Measurements from ENCODE around the gene TPST1. TPM values are rescaled to one million over a fixed set of nuclear protein-coding genes. Genes with fewer than 3 reads are reported as not detected.

TPST1 gene
- polyA plus RNA-seq, 1 donor (not counting 4 experiments of a cell fraction or from before 2014, with no cell fraction given) = 48.5 TPM

DNA sequence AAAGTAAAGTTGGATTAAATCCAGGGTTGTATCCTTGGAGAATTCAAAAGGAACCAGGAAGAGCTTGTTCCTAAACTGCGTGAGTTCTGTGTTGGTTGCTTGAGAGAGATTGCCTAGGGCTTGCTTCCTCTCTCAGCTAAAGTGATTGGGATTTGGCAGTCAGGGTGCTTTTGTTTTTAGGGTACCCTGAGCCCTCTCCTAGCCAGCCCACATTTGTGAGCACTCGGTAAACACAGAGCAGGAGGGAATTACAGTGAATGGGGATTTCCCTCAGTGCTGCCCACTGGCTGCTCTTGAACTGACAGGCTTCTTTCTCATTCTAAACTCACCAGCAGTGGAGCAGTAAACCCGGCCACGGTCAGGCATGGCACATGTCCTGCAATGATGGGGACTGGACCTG, 146.9 kb downstream of the TPST1 start:
- H3K36me3 ChIP-seq (ENCODE audit: control insufficient read depth in 2 of 2, extremely low read depth in 1 of 2, insufficient read depth in 2 of 2, low read length in 2 of 2) = no peaks in the 10 kb centered on the region
- H3K79me2 ChIP-seq (ENCODE audit: control insufficient read depth, insufficient read depth, low read length) = peaks cover 7% of the 10 kb centered on the region
- no peaks in the 10 kb centered on the region for H3K9me1 ChIP-seq (ENCODE audit: control insufficient read depth, extremely low read depth, insufficient read depth, low read length)
- FAIRE-seq = peak; percentile 56
- H4K20me1 ChIP-seq (ENCODE audit: control insufficient read depth, extremely low read depth, insufficient read depth, low read length) = no peaks in the 10 kb centered on the region
- no peak for DNase-seq (ENCODE audit: low read depth, low spot score)
- H3K4me1 ChIP-seq (ENCODE audit: control insufficient read depth, extremely low read depth, insufficient read depth, low read length) = peaks cover 51% of the 10 kb centered on the region
- dilution Hi-C loops (cut with MboI; ENCODE audit: extremely low pct_ligation_motif_present, low sequenced_read_pairs) = no loop called here
- H3K27ac ChIP-seq (ENCODE audit: control insufficient read depth, insufficient read depth, low read length) = peak overlapping the region; percentile 81
- H2AFZ ChIP-seq (ENCODE audit: control insufficient read depth, low read length) = peak overlapping the region; percentile 73
- peak overlapping the region; percentile 9 to 47 (median 12) for H3K4me3 ChIP-seq (ENCODE audit: control insufficient read depth in 2 of 3, extremely low read depth in 1 of 3, insufficient read depth in 2 of 3, low read depth in 1 of 3, low read length in 3 of 3)
- TF ChIP-seq EZH2 (IDR thresholded peaks at IDR 0.05; ENCODE audit: low read length) = no peak
- TF ChIP-seq, protein P1, sequence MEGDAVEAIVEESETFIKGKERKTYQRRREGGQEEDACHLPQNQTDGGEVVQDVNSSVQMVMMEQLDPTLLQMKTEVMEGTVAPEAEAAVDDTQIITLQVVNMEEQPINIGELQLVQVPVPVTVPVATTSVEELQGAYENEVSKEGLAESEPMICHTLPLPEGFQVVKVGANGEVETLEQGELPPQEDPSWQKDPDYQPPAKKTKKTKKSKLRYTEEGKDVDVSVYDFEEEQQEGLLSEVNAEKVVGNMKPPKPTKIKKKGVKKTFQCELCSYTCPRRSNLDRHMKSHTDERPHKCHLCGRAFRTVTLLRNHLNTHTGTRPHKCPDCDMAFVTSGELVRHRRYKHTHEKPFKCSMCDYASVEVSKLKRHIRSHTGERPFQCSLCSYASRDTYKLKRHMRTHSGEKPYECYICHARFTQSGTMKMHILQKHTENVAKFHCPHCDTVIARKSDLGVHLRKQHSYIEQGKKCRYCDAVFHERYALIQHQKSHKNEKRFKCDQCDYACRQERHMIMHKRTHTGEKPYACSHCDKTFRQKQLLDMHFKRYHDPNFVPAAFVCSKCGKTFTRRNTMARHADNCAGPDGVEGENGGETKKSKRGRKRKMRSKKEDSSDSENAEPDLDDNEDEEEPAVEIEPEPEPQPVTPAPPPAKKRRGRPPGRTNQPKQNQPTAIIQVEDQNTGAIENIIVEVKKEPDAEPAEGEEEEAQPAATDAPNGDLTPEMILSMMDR (optimal IDR thresholded peaks at IDR 0.05 in 1 of 3, IDR thresholded peaks at IDR 0.05 in 1 of 3, conservative IDR thresholded peaks at IDR 0.05 in 1 of 3; ENCODE audit: extremely low read depth in 1 of 3, insufficient read depth in 2 of 3, low read length in 3 of 3) = peak in 1 of 3 experiments; percentile 22
- no peaks in the 10 kb centered on the region for H3K9me3 ChIP-seq (ENCODE audit: control insufficient read depth, low read depth, low read length)
- no peaks in the 10 kb centered on the region for H3K27me3 ChIP-seq (ENCODE audit: control insufficient read depth, extremely low read depth, insufficient read depth, low read length)
- peak overlapping the region; percentile 79 for H3K9ac ChIP-seq (ENCODE audit: control insufficient read depth, extremely low read depth, insufficient read depth, low read length)
- peak overlapping the region; percentile 57 for H3K4me2 ChIP-seq (ENCODE audit: control insufficient read depth, extremely low read depth, insufficient read depth, low read depth, low read length)

- TF ChIP-seq EZH2 (IDR thresholded peaks at IDR 0.05; ENCODE audit: low read length) = no peak
- Histone ChIP-seq H3K4me3 (ENCODE audit: control insufficient read depth in 2 of 3, extremely low read depth in 1 of 3, insufficient read depth in 2 of 3, low read depth in 1 of 3, low read length in 3 of 3) (peak overlapping the region in 1 of 3 experiments; percentile 17), H3K9me1 (ENCODE audit: control insufficient read depth, extremely low read depth, insufficient read depth, low read length) (no peaks in the 10 kb centered on the region), H3K27me3 (ENCODE audit: control insufficient read depth, extremely low read depth, insufficient read depth, low read length) (no peaks in the 10 kb centered on the region), H3K4me2 (ENCODE audit: control insufficient read depth, extremely low read depth, insufficient read depth, low read depth, low read length) (peak overlapping the region; percentile 57), H3K4me1 (ENCODE audit: control insufficient read depth, extremely low read depth, insufficient read depth, low read length) (peaks cover 59% of the 10 kb centered on the region), H4K20me1 (ENCODE audit: control insufficient read depth, extremely low read depth, insufficient read depth, low read length) (no peaks in the 10 kb centered on the region), H3K9ac (ENCODE audit: control insufficient read depth, extremely low read depth, insufficient read depth, low read length) (peak overlapping the region; percentile 79), H3K27ac (ENCODE audit: control insufficient read depth, insufficient read depth, low read length) (peak overlapping the region; percentile 81), H3K9me3 (ENCODE audit: control insufficient read depth, low read depth, low read length) (no peaks in the 10 kb centered on the region), H3K79me2 (ENCODE audit: control insufficient read depth, insufficient read depth, low read length) (peaks cover 19% of the 10 kb centered on the region), H3K36me3 (ENCODE audit: control insufficient read depth in 2 of 2, extremely low read depth in 1 of 2, insufficient read depth in 2 of 2, low read length in 2 of 2) (no peaks in the 10 kb centered on the region), H2AFZ (ENCODE audit: control insufficient read depth, low read length) (no peak overlapping the region)
- dilution Hi-C loops (cut with MboI; ENCODE audit: extremely low pct_ligation_motif_present, low sequenced_read_pairs) = no loop called here
- peak; percentile 93 for DNase-seq (ENCODE audit: low read depth, low spot score)
- peak; percentile 89 for FAIRE-seq
Observed at GRCh38 chr7:66353547-66353946, 148.4 kb downstream of the TPST1 start.

DNA sequence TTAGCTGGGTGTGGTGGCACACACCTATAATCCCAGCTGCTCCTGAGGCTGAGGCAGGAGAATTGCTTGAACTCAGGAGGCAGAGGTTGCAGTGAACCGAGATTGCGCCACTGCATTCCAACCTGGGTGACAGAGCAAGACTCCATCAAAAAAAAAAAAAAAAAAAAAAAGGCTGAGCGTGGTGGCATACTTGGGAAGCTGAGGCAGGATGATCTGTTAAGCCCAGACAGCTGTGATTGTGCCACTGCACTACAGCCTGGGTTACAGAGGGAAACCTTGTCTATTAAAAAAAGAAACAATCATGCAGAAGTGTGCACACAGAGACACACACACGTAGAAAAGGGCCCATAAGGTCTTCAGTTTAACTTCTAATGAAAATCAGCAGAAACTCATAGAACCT, 150.6 kb downstream of the TPST1 start:
- Histone ChIP-seq H3K9ac (ENCODE audit: control insufficient read depth, extremely low read depth, insufficient read depth, low read length) (peak overlapping the region; percentile 93), H3K4me3 (ENCODE audit: control insufficient read depth in 2 of 3, extremely low read depth in 1 of 3, insufficient read depth in 2 of 3, low read depth in 1 of 3, low read length in 3 of 3) (peak overlapping the region; percentile 5 to 69 (median 52)), H4K20me1 (ENCODE audit: control insufficient read depth, extremely low read depth, insufficient read depth, low read length) (no peaks in the 10 kb centered on the region), H2AFZ (ENCODE audit: control insufficient read depth, low read length) (no peak overlapping the region), H3K9me3 (ENCODE audit: control insufficient read depth, low read depth, low read length) (no peaks in the 10 kb centered on the region), H3K27ac (ENCODE audit: control insufficient read depth, insufficient read depth, low read length) (peak overlapping the region; percentile 97), H3K9me1 (ENCODE audit: control insufficient read depth, extremely low read depth, insufficient read depth, low read length) (no peaks in the 10 kb centered on the region), H3K4me2 (ENCODE audit: control insufficient read depth, extremely low read depth, insufficient read depth, low read depth, low read length) (peak overlapping the region; percentile 84), H3K36me3 (ENCODE audit: control insufficient read depth in 2 of 2, extremely low read depth in 1 of 2, insufficient read depth in 2 of 2, low read length in 2 of 2) (no peaks in the 10 kb centered on the region), H3K4me1 (ENCODE audit: control insufficient read depth, extremely low read depth, insufficient read depth, low read length) (peaks cover 73% of the 10 kb centered on the region), H3K79me2 (ENCODE audit: control insufficient read depth, insufficient read depth, low read length) (peaks cover 31% of the 10 kb centered on the region), H3K27me3 (ENCODE audit: control insufficient read depth, extremely low read depth, insufficient read depth, low read length) (no peaks in the 10 kb centered on the region)
- DNase-seq (ENCODE audit: low read depth, low spot score) = no peak
- dilution Hi-C loops (cut with MboI; ENCODE audit: extremely low pct_ligation_motif_present, low sequenced_read_pairs) = no loop called here
- FAIRE-seq = no peak
- TF ChIP-seq EZH2 (IDR thresholded peaks at IDR 0.05; ENCODE audit: low read length) = no peak
- TF ChIP-seq, protein P1 (optimal IDR thresholded peaks at IDR 0.05 in 1 of 3, IDR thresholded peaks at IDR 0.05 in 1 of 3, conservative IDR thresholded peaks at IDR 0.05 in 1 of 3; ENCODE audit: extremely low read depth in 1 of 3, insufficient read depth in 2 of 3, low read length in 3 of 3) = no peak

Measured in keratinocyte (primary cell).